Adipocyte (in vitro differentiated cells): ENCODE measurements around the gene RICTOR.

Source experiments
- DNase-seq: peaks from one replicate; pipeline ENCODE4 v3.0.0-alpha.2; 2015; ENCODE audit warnings: low read depth
- H3K27me3 ChIP-seq: replicated peaks from 2 replicates; pipeline ENCODE4 v1.7.0; 2013; ENCODE audit warnings: mild to moderate bottlenecking, low read length, moderate library complexity; ENCODE audit not compliant: control insufficient read depth, insufficient read depth
- H3K36me3 ChIP-seq: 2 replicates; pipeline ENCODE4 v1.7.0; 2013; ENCODE audit warnings: low read length, mild to moderate bottlenecking, moderate library complexity; ENCODE audit not compliant: control insufficient read depth, insufficient read depth, severe bottlenecking
- H3K4me1 ChIP-seq: 2 replicates; pipeline ENCODE4 v1.7.0; 2013; ENCODE audit warnings: mild to moderate bottlenecking, low read length, moderate library complexity; ENCODE audit not compliant: control insufficient read depth, insufficient read depth
- H3K4me3 ChIP-seq: 2 replicates; pipeline ENCODE4 v1.7.0; 2013; ENCODE audit warnings: mild to moderate bottlenecking, low read length, moderate library complexity
- H3K9ac ChIP-seq: 2 replicates; pipeline ENCODE4 v1.7.0; 2013; ENCODE audit warnings: mild to moderate bottlenecking, low read length, moderate library complexity
- H3K9me3 ChIP-seq: 2 replicates; pipeline ENCODE4 v1.7.0; 2013; ENCODE audit warnings: mild to moderate bottlenecking, low read length, moderate library complexity; ENCODE audit not compliant: control insufficient read depth

RICTOR gene

DNA sequence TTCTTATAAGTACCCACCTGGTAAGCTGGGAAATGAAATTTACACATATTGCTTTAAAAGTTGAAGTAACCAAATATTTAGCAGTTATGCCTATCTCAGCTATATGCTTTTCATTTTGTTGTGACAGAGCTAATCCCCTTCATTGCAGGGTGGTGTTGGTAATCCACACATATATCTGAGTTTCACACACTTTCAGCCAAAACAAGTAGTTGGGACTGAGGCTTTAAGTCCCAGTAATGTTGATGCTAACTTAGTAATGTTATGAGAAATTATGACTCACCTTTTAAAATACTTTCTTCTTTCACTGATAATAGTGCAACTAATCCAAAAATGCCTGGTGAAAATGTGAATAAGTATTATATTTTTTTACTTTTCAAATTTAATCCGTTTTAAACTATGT is 19.2 kb upstream of the RICTOR start:
- H3K9ac ChIP-seq = no peak overlapping the region
- H3K4me3 ChIP-seq = no peak overlapping the region
- no peaks in the 10 kb centered on the region for H3K27me3 ChIP-seq
- no peak for DNase-seq
- H3K36me3 ChIP-seq = no peaks in the 10 kb centered on the region
- H3K4me1 ChIP-seq = peaks cover 14% of the 10 kb centered on the region
- H3K9me3 ChIP-seq = peaks cover 9% of the 10 kb centered on the region

DNA sequence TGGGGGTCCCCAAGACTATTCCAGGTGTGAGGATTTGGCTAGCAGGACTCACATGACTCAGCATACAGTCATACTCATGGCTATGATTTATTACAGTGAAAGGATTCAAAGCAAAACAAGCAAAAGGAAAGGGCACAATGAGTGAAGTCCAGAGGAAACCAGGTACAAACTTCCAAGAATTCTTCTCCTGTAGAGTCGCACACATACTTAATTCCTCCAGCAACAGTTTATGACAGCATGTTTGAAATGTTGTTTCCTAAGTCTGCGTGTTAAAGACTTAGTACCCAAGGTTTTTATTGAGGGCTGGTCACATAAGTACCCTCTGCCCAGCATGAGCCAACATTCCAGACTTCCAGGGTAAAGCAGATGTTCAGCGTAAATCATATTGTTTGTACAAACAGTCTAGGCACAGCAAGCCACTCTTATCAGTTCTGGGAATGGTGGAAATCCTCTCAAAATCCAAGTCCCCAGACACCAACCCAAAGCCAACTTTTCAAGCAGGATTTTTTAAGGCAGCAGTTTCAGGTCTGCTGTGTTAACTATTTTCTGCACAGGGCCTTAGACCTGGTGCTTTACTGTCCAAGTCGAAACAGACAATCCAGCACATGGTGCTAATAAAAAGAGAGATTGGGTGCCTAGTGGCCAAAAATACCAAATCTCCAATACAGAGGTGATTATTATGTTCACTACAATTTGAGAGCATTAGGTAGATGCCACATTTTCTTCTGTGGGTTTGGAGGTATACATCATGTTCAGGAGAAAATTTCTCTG is 18.6 kb upstream of the RICTOR start:
- no peak for DNase-seq
- H3K4me1 ChIP-seq = peaks cover 14% of the 10 kb centered on the region
- no peak overlapping the region for H3K9ac ChIP-seq
- H3K4me3 ChIP-seq = no peak overlapping the region
- no peaks in the 10 kb centered on the region for H3K36me3 ChIP-seq
- no peaks in the 10 kb centered on the region for H3K27me3 ChIP-seq
- peaks cover 9% of the 10 kb centered on the region for H3K9me3 ChIP-seq

DNA sequence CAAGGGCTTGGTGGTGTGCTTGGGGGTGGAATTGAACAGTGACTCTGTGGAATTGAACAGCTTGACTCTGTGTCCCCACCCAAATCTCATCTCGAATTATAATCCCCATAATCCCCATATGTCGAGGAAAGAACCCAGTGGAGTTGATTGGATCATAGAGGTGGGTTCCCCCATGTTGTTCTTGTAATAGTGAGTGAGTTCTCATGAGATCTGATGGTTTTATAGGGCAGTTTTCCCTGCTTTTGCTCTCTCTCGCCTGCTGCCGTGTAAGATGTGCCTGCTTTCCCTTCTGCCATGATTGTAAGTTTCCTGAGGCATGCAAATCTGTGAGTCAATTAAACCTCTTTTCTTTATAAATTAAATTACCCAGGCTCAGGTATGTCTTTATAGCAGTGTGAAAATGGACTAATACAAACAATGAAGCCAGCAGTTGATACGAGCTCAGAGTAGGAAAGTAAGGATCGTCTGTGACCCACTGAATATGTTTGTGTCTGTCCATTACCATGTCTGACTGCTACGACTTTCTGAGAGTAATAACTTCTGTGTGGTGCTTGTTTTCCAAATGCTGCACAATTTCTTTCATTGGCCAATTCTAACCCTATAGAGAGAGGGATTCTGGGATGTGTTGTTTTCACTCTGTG is 17.9 kb upstream of the RICTOR start:
- peaks cover 14% of the 10 kb centered on the region for H3K4me1 ChIP-seq
- H3K4me3 ChIP-seq = no peak overlapping the region
- H3K9ac ChIP-seq = no peak overlapping the region
- peaks cover 9% of the 10 kb centered on the region for H3K9me3 ChIP-seq
- no peaks in the 10 kb centered on the region for H3K36me3 ChIP-seq
- H3K27me3 ChIP-seq = no peaks in the 10 kb centered on the region
- no peak for DNase-seq

DNA sequence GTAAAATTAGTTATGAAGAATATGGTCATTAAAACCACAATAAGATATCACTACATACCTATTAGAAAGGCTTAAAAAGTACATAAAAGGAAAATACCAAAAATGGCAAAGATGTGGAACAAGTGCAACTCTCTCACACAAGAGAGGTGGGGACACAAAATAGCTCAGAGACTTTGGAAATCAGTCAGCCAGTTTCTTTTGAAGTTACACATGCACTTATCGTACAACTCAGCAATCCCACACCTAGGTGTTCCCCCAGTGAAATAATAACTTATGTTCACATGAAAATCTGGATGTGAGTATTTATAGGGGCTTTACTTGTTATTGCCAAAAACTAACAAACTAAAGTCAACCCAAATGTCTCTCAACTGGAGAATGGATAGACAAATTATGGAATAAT is 9.8 kb upstream of the RICTOR start:
- H3K27me3 ChIP-seq = no peaks in the 10 kb centered on the region
- peaks cover 4% of the 10 kb centered on the region for H3K4me1 ChIP-seq
- H3K9ac ChIP-seq = no peak overlapping the region
- H3K4me3 ChIP-seq = no peak overlapping the region
- no peak for DNase-seq
- no peaks in the 10 kb centered on the region for H3K9me3 ChIP-seq
- no peaks in the 10 kb centered on the region for H3K36me3 ChIP-seq

DNA sequence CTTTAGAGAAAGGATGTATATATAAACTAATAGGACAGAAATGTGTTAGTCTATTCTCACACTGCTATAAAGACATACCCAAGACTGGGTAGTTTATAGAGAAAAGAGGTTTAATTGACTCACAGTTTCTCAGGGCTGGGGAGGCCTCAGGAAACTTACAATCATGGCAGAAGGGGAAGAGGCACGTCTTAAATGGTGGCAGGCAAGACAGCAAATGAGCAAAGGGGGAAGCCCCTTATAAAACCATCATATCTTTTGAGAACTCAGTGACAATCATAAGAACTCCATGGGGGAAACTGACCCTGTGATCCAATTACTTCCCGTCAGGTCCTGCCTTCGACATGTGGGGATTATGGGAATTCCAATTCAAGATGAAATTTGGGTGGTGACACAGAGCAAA is 8.8 kb upstream of the RICTOR start:
- Histone ChIP-seq H3K36me3 (no peaks in the 10 kb centered on the region), H3K9me3 (no peaks in the 10 kb centered on the region), H3K9ac (no peak overlapping the region)

DNA sequence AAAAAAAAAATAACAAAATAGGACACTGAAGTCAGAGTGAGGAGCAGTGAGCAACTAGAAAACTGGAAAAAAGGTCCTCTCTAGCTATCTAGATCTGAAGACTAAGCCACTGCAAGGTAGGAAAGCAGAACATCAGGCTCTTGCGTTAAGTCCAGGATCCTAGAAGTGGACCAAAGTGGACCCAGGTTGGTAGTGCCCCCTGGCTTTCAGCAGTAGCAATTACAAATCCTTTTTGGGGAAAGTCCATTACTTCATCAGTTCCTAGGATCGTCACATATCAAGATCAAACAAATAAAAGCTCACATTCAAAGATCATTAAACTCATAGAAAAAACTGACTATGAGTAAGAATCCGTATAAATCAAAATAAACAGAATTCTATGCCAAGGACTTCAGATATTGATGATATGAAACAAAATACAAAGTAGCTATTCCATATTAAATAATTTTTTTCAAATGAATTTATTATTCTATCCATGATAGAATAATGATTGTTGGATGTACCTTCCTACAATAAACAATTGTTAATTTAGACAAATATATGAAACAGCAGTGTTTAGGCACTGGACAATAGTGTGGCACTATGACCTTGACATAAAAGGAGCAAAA is 6.5 kb upstream of the RICTOR start:
- Histone ChIP-seq H3K9ac (no peak overlapping the region), H3K4me1 (peaks cover 4% of the 10 kb centered on the region), H3K27me3 (no peaks in the 10 kb centered on the region), H3K4me3 (no peak overlapping the region), H3K9me3 (no peaks in the 10 kb centered on the region), H3K36me3 (no peaks in the 10 kb centered on the region)
- DNase-seq = peak; percentile 88

More for the DNA sequence above, 8.8 kb upstream of the RICTOR start:
- Histone ChIP-seq H3K4me3 (no peak overlapping the region), H3K4me1 (peaks cover 4% of the 10 kb centered on the region), H3K27me3 (no peaks in the 10 kb centered on the region)
- no peak for DNase-seq

DNA sequence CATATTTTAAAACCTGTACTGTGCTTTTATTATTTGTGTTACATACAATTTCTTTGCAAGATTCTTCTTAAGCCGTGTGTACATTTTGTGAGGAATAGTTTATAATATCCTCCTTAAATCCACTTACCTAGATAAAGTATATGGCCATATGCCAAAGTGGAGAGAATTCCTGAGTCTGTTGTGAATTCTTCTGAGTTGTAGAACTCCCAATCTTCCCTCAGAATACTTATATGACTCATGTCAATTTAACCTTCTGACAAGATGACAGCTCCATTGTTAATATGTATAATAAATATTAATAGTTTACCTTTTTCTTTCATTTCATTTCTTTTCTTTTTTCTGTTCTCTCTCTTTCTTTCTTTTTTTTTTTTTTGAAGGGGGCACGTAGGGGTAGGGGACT is 6.0 kb upstream of the RICTOR start:
- Histone ChIP-seq H3K36me3 (no peaks in the 10 kb centered on the region), H3K9me3 (no peaks in the 10 kb centered on the region), H3K4me1 (peaks cover 8% of the 10 kb centered on the region), H3K9ac (no peak overlapping the region), H3K4me3 (no peak overlapping the region), H3K27me3 (no peaks in the 10 kb centered on the region)
- DNase-seq = no peak

DNA sequence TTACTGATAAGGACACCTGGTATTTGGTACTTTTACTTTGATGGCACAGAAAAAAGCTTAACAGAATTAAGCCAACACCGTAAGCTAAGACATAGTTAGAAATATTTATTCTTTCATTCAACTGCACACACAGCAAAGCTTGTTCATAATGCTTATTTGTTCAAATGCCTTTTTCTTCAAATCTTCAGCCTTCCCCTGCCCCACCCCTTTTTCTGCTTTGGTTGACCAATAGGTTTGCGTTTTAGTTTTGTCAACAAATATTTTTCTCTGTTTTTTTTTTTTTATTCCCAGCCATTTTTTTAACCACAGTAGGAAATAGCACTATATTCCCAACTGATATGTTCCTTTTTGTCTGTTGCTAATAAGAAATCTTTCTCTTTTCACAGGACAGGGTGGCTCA is 4.9 kb upstream of the RICTOR start:
- Histone ChIP-seq H3K27me3 (no peaks in the 10 kb centered on the region), H3K9ac (no peak overlapping the region), H3K4me3 (no peak overlapping the region), H3K9me3 (no peaks in the 10 kb centered on the region), H3K36me3 (no peaks in the 10 kb centered on the region), H3K4me1 (peaks cover 8% of the 10 kb centered on the region)
- DNase-seq = no peak

DNA sequence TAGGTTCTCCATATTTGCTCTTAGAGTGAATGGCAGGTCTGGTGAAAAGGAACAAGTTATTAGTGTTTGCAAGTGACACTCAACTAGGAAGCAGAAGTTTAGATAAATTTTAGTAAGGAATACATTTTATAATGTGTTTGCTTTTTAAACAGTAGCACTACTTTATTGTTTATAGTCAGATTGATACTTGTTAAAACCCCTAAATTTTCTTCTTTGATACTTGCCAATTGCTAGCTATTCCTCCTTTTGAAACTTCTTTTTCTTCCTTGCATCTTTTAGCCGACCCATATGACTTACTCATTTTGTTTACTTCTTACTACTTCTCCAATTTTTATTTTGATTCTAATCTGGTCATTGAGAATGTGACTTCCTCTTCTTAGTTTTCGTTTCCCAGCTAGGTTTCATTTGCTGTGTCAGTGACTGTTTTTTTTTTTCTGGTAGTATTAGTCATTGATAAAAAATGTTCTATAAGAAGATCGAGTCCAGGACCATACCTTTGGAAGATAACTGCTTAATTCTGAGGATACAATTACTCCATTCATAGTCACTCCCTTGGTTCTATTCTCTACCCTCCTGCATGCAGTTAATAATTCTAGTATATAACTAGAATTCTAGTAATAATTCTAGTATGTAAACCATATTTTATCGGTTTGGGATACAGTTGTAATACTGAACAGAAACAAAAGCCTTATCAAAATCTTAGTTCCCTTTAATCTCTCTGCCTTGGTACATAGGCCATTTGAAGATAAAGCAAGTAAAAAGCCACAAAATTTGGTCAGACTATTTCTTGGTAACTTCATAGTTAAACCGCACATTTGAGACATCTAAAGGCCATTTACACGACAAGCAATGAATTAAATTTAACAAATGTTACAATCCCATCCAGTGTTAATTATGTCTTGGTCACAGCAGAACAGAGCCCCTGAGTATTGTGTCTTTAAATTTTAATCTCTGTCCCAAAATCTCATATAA is 2.8 kb upstream of the RICTOR start:
- peaks cover 20% of the 10 kb centered on the region for H3K4me1 ChIP-seq
- no peaks in the 10 kb centered on the region for H3K27me3 ChIP-seq
- H3K4me3 ChIP-seq = no peak overlapping the region
- no peak overlapping the region for H3K9ac ChIP-seq
- DNase-seq = peak; percentile 45
- H3K36me3 ChIP-seq = no peaks in the 10 kb centered on the region
- no peaks in the 10 kb centered on the region for H3K9me3 ChIP-seq

DNA sequence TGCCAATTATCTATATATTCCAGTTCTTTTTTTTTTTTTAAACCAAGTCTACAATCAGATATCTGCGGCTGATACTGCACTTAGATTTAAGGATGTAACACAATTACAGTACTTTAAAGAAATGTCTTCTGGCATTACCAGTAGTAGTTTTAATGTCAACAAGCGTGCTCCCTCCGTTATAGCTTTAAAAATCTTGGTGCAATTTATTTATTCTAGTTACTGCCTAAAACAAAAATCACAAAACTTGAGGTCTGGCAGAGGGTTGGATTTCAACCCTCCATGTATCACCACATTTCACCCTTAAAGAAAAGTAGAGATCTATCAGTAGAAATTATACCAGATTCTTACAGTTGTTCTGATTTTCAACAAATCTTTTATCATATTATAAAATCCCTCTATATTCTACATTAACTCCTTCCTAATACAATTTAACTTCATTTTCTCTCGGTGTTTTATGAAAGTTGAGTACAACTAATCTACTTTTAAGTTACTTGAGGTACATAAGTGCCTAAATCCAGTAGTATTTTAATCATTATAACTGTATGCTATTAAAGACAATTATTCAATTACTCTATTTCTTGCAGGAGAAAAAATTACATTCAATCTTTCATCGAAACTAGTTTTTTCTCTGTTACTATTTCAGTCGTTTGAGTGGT is 2.0 kb upstream of the RICTOR start:
- Histone ChIP-seq H3K4me3 (no peak overlapping the region), H3K27me3 (no peaks in the 10 kb centered on the region), H3K36me3 (no peaks in the 10 kb centered on the region), H3K9me3 (no peaks in the 10 kb centered on the region), H3K9ac (no peak overlapping the region), H3K4me1 (peaks cover 27% of the 10 kb centered on the region)
- no peak for DNase-seq
